K562 (cell line): ENCODE results near the gene LRRC38. TPM values are rescaled to one million over a fixed set of nuclear protein-coding genes. Genes with fewer than 3 reads are reported as not detected.

Experiments used
- CBFA2T3 ChIP-seq: fragments of 450-650 bp; IDR thresholded peaks from 2 replicates; pipeline ENCODE4 v1.6.1; 2017
- GABPB2 ChIP-seq: fragments of 250-450 bp; sonication (Bioruptor Pico); conservative IDR thresholded peaks from 2 replicates; pipeline ENCODE4 v1.5.1; 2021; ENCODE audit warnings: mild to moderate bottlenecking
- MECOM ChIP-seq: fragments of 250-450 bp; sonication (Bioruptor Pico); IDR thresholded peaks from 2 replicates; pipeline ENCODE4 v1.8.0; 2022; ENCODE audit warnings: inconsistent platforms
- NCOR1 ChIP-seq: fragments of 450-650 bp; IDR thresholded peaks from 2 replicates; pipeline ENCODE4 v1.6.1; 2016; ENCODE audit warnings: mild to moderate bottlenecking, moderate library complexity
- ZFP36 ChIP-seq: fragments of 150-350 bp; IDR thresholded peaks from 2 replicates; pipeline ENCODE4 v1.6.1; 2018; ENCODE audit warnings: low read length, low read depth; ENCODE audit not compliant: partially characterized antibody
- polyA plus RNA-seq, 8 experiments: library from polyadenylated mRNA; depleted of rRNA in 4 of 8; stranded (reverse) in 5 of 8; unstranded in 3 of 8; fragments of >200 nt; fragmentation: Nextera tagmentation in 2 of 8; fragmentation: Illumina TruSeq in 1 of 8; extraction: Ambion mirVana in 2 of 8; extraction: Trizol in 1 of 8; gene quantifications; 2 replicates each; pipeline versions ENCODE4 v1.2.1 to v1.2.3, GENCODE V29; 2011 to 2014; ENCODE audit warnings: inconsistent platforms in 1 of 8, missing spikeins in 1 of 8
- total RNA-seq, 7 experiments: library from RNA; depleted of rRNA in 6 of 7; stranded (reverse); fragments of >200 nt in 6 of 7; fragmentation: Illumina TruSeq in 2 of 7; extraction: Trizol in 2 of 7; gene quantifications; 2 replicates each; pipeline versions ENCODE4 v1.2.1 to v1.2.3, GENCODE V29; 2011 to 2021; ENCODE audit warnings: low replicate concordance in 1 of 7
- TF ChIP-seq, protein P1 (sequence below): fragments of 450-650 bp; IDR thresholded peaks from 2 replicates; pipeline ENCODE4 v1.6.1; 2016; ENCODE audit warnings: mild to moderate bottlenecking, moderate library complexity
- TF ChIP-seq, protein P2 (sequence below): sonication (generic); formaldehyde crosslinking; IDR thresholded peaks from 2 replicates; pipeline ENCODE4 v1.8.0; 2023; ENCODE audit warnings: mild to moderate bottlenecking, missing genetic modification reagents
- TF ChIP-seq, protein P3 (sequence below): fragments of 450-650 bp; IDR thresholded peaks from 2 replicates; pipeline ENCODE4 v1.7.0; 2016; ENCODE audit warnings: borderline replicate concordance
- TF ChIP-seq, protein P4 (sequence below): fragments of 250-450 bp; sonication (Bioruptor Pico); IDR thresholded peaks from 2 replicates; pipeline ENCODE4 v1.8.0; 2021; ENCODE audit warnings: moderate library complexity, mild to moderate bottlenecking, inconsistent platforms

Gene LRRC38
- total and polyA plus RNA-seq, 9 of the 15 experiments (the other 6 are each of a cell fraction or from before 2014, with no cell fraction given) = not detected

DNA sequence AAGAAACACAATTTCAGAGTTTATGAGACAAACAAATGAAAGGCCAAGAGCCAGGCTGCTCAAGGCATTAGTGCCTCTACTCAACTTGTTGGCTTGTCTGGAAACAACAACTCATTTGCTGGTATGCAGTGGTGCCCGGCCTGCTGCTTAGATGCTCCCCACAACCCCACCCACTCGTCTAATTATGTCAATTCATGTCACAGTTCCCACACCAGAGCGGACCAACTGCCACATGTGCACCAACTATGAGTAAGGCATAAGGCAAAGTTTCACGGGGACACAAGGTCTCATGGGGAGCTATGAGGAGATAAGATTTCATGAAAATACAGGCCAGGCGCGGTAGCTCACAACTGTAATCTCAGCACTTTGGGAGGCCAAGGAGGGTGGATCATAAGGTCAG is 34.5 kb upstream of the LRRC38 start (continued):
- TF ChIP-seq, protein P1, sequence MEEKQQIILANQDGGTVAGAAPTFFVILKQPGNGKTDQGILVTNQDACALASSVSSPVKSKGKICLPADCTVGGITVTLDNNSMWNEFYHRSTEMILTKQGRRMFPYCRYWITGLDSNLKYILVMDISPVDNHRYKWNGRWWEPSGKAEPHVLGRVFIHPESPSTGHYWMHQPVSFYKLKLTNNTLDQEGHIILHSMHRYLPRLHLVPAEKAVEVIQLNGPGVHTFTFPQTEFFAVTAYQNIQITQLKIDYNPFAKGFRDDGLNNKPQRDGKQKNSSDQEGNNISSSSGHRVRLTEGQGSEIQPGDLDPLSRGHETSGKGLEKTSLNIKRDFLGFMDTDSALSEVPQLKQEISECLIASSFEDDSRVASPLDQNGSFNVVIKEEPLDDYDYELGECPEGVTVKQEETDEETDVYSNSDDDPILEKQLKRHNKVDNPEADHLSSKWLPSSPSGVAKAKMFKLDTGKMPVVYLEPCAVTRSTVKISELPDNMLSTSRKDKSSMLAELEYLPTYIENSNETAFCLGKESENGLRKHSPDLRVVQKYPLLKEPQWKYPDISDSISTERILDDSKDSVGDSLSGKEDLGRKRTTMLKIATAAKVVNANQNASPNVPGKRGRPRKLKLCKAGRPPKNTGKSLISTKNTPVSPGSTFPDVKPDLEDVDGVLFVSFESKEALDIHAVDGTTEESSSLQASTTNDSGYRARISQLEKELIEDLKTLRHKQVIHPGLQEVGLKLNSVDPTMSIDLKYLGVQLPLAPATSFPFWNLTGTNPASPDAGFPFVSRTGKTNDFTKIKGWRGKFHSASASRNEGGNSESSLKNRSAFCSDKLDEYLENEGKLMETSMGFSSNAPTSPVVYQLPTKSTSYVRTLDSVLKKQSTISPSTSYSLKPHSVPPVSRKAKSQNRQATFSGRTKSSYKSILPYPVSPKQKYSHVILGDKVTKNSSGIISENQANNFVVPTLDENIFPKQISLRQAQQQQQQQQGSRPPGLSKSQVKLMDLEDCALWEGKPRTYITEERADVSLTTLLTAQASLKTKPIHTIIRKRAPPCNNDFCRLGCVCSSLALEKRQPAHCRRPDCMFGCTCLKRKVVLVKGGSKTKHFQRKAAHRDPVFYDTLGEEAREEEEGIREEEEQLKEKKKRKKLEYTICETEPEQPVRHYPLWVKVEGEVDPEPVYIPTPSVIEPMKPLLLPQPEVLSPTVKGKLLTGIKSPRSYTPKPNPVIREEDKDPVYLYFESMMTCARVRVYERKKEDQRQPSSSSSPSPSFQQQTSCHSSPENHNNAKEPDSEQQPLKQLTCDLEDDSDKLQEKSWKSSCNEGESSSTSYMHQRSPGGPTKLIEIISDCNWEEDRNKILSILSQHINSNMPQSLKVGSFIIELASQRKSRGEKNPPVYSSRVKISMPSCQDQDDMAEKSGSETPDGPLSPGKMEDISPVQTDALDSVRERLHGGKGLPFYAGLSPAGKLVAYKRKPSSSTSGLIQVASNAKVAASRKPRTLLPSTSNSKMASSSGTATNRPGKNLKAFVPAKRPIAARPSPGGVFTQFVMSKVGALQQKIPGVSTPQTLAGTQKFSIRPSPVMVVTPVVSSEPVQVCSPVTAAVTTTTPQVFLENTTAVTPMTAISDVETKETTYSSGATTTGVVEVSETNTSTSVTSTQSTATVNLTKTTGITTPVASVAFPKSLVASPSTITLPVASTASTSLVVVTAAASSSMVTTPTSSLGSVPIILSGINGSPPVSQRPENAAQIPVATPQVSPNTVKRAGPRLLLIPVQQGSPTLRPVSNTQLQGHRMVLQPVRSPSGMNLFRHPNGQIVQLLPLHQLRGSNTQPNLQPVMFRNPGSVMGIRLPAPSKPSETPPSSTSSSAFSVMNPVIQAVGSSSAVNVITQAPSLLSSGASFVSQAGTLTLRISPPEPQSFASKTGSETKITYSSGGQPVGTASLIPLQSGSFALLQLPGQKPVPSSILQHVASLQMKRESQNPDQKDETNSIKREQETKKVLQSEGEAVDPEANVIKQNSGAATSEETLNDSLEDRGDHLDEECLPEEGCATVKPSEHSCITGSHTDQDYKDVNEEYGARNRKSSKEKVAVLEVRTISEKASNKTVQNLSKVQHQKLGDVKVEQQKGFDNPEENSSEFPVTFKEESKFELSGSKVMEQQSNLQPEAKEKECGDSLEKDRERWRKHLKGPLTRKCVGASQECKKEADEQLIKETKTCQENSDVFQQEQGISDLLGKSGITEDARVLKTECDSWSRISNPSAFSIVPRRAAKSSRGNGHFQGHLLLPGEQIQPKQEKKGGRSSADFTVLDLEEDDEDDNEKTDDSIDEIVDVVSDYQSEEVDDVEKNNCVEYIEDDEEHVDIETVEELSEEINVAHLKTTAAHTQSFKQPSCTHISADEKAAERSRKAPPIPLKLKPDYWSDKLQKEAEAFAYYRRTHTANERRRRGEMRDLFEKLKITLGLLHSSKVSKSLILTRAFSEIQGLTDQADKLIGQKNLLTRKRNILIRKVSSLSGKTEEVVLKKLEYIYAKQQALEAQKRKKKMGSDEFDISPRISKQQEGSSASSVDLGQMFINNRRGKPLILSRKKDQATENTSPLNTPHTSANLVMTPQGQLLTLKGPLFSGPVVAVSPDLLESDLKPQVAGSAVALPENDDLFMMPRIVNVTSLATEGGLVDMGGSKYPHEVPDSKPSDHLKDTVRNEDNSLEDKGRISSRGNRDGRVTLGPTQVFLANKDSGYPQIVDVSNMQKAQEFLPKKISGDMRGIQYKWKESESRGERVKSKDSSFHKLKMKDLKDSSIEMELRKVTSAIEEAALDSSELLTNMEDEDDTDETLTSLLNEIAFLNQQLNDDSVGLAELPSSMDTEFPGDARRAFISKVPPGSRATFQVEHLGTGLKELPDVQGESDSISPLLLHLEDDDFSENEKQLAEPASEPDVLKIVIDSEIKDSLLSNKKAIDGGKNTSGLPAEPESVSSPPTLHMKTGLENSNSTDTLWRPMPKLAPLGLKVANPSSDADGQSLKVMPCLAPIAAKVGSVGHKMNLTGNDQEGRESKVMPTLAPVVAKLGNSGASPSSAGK = no peak
- TF ChIP-seq, protein P2, sequence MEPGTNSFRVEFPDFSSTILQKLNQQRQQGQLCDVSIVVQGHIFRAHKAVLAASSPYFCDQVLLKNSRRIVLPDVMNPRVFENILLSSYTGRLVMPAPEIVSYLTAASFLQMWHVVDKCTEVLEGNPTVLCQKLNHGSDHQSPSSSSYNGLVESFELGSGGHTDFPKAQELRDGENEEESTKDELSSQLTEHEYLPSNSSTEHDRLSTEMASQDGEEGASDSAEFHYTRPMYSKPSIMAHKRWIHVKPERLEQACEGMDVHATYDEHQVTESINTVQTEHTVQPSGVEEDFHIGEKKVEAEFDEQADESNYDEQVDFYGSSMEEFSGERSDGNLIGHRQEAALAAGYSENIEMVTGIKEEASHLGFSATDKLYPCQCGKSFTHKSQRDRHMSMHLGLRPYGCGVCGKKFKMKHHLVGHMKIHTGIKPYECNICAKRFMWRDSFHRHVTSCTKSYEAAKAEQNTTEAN (CRISPR knock-in tag) = no peak
- TF ChIP-seq, protein P3, sequence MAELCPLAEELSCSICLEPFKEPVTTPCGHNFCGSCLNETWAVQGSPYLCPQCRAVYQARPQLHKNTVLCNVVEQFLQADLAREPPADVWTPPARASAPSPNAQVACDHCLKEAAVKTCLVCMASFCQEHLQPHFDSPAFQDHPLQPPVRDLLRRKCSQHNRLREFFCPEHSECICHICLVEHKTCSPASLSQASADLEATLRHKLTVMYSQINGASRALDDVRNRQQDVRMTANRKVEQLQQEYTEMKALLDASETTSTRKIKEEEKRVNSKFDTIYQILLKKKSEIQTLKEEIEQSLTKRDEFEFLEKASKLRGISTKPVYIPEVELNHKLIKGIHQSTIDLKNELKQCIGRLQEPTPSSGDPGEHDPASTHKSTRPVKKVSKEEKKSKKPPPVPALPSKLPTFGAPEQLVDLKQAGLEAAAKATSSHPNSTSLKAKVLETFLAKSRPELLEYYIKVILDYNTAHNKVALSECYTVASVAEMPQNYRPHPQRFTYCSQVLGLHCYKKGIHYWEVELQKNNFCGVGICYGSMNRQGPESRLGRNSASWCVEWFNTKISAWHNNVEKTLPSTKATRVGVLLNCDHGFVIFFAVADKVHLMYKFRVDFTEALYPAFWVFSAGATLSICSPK = no peak
- no peak for TF ChIP-seq CBFA2T3
- TF ChIP-seq ZFP36 = no peak
- TF ChIP-seq, protein P4, sequence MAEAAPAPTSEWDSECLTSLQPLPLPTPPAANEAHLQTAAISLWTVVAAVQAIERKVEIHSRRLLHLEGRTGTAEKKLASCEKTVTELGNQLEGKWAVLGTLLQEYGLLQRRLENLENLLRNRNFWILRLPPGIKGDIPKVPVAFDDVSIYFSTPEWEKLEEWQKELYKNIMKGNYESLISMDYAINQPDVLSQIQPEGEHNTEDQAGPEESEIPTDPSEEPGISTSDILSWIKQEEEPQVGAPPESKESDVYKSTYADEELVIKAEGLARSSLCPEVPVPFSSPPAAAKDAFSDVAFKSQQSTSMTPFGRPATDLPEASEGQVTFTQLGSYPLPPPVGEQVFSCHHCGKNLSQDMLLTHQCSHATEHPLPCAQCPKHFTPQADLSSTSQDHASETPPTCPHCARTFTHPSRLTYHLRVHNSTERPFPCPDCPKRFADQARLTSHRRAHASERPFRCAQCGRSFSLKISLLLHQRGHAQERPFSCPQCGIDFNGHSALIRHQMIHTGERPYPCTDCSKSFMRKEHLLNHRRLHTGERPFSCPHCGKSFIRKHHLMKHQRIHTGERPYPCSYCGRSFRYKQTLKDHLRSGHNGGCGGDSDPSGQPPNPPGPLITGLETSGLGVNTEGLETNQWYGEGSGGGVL (CRISPR knock-in tag) = no peak
- no peak for TF ChIP-seq GABPB2 (CRISPR knock-in tag)
- no peak for TF ChIP-seq NCOR1
- no peak for TF ChIP-seq MECOM (CRISPR knock-in tag)
